SK-N-MC (cell line): ENCODE data around the gene SLC43A2.

Experiments
- DNase-seq: peaks from one replicate; pipeline ENCODE4 v3.0.0-alpha.2; 2011; ENCODE audit warnings: low read depth, low spot score
- H3K27ac ChIP-seq: fragments of 200-600 bp; sonication (generic); 2 replicates; pipeline ENCODE4 v1.5.1; 2016; ENCODE audit warnings: mixed run types
- H3K36me3 ChIP-seq: fragments of 200-600 bp; sonication (generic); 2 replicates; pipeline ENCODE4 v1.6.1; 2017; ENCODE audit warnings: antibody characterized with exemption, low read length, mixed read lengths; ENCODE audit not compliant: insufficient read depth
- H3K4me3 ChIP-seq: fragments of 200-600 bp; sonication (generic); 2 replicates; pipeline ENCODE4 v1.5.1; 2016
- H3K9ac ChIP-seq: fragments of 200-600 bp; sonication (generic); 2 replicates; pipeline ENCODE4 v1.8.0; 2017; ENCODE audit warnings: mixed run types, mixed read lengths; ENCODE audit not compliant: insufficient read length
- H3K9me3 ChIP-seq: fragments of 200-600 bp; sonication (generic); 2 replicates; pipeline ENCODE4 v1.6.1; 2017; ENCODE audit warnings: low read depth, mild to moderate bottlenecking, antibody characterized with exemption, low read length, moderate library complexity, mixed read lengths
- EZH2 ChIP-seq: fragments of 200-600 bp; sonication (generic); IDR thresholded peaks from one replicate; pipeline ENCODE4 v1.6.1; 2017; ENCODE audit warnings: antibody characterized with exemption
- FOXP2 ChIP-seq: optimal IDR thresholded peaks from 2 replicates; pipeline ENCODE3; 2011; ENCODE audit warnings: mild to moderate bottlenecking, moderate library complexity; ENCODE audit not compliant: insufficient read depth; ENCODE audit errors: extremely low read length, control extremely low read depth
- POLR2AphosphoS5 ChIP-seq: IDR thresholded peaks from 2 replicates; pipeline ENCODE4 v1.6.1; 2012; ENCODE audit warnings: mild to moderate bottlenecking, low read depth, low read length, borderline replicate concordance

The SLC43A2 gene

DNA sequence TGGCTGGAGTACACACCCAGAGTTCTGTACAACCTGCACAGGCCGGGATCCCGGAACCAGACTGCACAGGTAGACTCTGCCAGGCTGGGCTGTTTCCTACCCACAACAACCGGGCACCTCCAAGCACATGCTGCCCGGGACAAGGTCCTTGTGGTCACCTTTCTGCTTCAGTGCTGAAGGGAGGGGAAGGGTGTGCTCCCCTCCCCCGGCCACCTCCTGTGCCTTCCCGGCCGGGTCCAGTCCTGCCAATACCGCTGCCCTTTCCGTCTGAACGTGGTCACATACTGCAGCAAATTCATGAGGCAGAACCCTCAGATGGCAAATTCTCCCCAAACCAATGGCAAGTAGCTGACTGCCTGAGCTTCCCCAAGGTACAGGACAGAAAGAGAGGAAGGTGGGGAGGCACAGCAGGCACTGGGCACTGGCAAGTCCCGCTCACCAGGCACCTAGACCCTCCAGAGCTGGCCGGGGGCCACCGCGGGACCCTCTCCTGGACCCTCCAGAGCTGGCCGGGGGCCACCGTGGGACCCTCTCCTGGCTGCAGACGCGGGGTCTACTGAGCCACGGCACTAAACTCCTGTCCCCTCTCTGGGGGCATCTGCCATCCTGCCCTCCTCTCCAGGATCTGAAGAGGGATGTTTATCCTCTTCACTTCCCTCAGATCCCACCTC is 22.8 kb downstream of the SLC43A2 start:
- no peak overlapping the region for H3K9ac ChIP-seq

DNA sequence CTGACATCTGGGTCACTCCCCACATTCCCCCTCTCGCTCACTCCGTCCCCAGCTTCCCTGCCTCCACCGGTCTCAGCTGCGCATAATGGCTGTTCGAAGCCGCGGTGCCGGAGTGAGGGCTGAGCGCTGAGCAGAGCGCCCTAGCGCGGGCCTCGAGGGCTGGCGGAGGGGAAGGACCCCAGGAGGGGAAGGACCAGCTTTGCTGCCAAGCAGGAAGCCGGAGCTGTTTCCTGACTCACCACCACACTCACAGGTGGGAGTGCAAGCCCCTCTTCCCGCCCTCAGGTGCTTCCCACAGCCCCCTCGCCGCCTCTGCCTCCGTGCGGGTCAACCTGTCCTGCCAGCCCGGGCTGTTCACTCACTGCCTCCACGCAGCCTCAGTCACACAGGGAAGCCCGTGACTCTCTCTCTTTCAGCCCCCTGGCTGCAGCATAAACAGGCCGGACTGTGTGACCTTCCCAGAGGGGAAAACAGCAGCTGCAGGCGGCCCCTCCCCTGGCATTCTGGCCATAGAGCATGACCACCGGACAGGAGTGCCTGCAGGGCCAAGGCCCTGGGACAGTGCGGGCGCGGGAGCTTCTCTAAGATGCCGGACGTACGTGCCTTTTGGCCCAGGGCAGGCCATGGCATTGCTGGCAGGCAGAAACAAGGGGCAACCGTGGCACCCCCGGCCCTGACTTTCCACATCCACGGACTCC is 23.7 kb downstream of the SLC43A2 start:
- DNase-seq = no peak
- TF ChIP-seq EZH2 (no peak), POLR2AphosphoS5 (no peak), FOXP2 (no peak)
- no peak overlapping the region for H3K4me3 ChIP-seq
- H3K36me3 ChIP-seq = no peaks in the 10 kb centered on the region
- no peak overlapping the region for H3K27ac ChIP-seq
- no peaks in the 10 kb centered on the region for H3K9me3 ChIP-seq
- H3K9ac ChIP-seq = no peak overlapping the region

More for the DNA sequence above, 22.8 kb downstream of the SLC43A2 start:
- H3K9me3 ChIP-seq = no peaks in the 10 kb centered on the region
- TF ChIP-seq POLR2AphosphoS5 (no peak), EZH2 (no peak), FOXP2 (no peak)
- DNase-seq = no peak
- no peak overlapping the region for H3K27ac ChIP-seq
- no peaks in the 10 kb centered on the region for H3K36me3 ChIP-seq
- H3K4me3 ChIP-seq = no peak overlapping the region

DNA sequence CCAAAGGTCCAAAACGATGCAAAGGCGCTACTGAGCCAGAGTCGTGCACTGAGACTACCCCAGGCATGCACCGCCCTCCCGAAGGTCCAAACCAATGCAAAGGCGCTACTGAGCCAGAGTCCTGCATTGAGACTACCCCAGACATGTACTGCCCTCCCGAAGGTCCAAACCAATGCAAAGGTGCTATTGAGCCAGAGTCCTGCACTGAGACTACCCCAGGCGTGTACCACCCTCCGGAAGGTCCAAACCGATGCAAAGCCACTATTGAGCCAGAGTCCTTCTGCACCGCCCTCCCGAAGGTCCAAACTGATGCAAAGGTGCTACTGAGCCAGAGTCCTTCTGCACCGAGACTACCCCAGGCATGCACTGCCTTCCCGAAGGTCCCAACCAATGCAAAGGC is 27.1 kb downstream of the SLC43A2 start:
- no peak overlapping the region for H3K27ac ChIP-seq
- H3K36me3 ChIP-seq = no peaks in the 10 kb centered on the region
- no peaks in the 10 kb centered on the region for H3K9me3 ChIP-seq
- TF ChIP-seq POLR2AphosphoS5 (no peak), FOXP2 (no peak)
- H3K9ac ChIP-seq = no peak overlapping the region
- no peak for DNase-seq
- no peak overlapping the region for H3K4me3 ChIP-seq

DNA sequence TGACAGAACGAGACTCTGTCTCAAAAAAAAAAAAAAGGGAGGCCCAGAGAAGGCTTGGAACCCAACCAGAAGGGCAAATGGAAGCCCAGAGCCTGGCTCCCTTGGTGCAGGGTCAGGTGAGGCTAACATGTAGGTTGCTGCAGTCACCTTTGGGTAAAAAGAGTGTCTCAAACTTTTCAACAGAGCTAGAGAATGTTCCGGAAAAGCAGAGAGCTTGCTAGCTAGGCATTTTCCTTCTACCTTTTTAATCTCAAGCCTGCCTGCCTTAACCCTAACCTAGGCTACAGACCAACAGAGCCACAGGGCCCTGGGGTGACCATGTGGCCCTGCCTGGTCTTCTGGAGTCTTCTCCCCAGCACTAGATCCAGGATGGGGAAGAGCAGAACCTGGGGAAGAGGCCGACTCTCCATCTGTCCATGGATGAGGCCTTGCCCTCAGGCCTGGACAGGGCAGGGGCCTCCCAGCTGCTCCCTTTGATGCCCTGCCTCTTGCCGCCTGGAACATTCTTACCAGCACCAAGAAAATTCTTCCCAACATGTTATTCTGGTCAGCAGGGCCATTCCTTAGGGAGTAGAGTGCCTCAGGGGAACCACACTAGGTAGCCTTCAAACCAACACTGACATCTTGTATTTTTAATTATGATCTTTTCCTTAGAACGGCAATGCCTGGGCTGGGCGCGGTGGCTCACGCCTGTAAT is 30.1 kb downstream of the SLC43A2 start:
- Histone ChIP-seq H3K9ac (no peak overlapping the region), H3K27ac (no peak overlapping the region), H3K36me3 (no peaks in the 10 kb centered on the region), H3K4me3 (no peak overlapping the region), H3K9me3 (no peaks in the 10 kb centered on the region)
- TF ChIP-seq POLR2AphosphoS5 (no peak), FOXP2 (no peak), EZH2 (no peak)
- no peak for DNase-seq

DNA sequence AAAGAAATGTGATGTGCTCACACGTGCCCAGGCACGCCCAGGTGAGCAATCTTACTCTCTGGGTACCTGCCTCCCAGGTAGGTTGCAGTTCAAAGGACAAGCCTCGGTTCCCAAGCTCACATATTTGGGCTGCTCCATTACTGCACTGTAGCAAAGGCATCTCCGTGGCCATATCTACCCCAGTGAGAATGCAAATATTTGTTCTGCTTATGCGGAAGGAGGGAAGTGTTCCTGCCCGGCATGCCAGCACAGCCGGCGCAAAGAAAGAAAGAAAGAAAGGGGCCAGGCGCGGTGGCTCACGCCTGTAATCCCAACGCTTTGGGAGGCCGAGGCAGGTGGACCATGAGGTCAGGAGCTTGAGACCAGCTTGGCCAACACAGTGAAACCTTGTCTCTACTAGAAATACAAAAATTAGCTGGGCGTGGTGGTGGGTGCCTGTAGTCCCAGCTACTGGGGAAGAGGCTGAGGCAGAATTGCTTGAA is 30.7 kb downstream of the SLC43A2 start:
- H3K9ac ChIP-seq = no peak overlapping the region
- TF ChIP-seq EZH2 (no peak), POLR2AphosphoS5 (no peak), FOXP2 (no peak)
- no peak overlapping the region for H3K27ac ChIP-seq
- H3K36me3 ChIP-seq = no peaks in the 10 kb centered on the region
- no peak for DNase-seq
- no peaks in the 10 kb centered on the region for H3K9me3 ChIP-seq
- H3K4me3 ChIP-seq = no peak overlapping the region

DNA sequence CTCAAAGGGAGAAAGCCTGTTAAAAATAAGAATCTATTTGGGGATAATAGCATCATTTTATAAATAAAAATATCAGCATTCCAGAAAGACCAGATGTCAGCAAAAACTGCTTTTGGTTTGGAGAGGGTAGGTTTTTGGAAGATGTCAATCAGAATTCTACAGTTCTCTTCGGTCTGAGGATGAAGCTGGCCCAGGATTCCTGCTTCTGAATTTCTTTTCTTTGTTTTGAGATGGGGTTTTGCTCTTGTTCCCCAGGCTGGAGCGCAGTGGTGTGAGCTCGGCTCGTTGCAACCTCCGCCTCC is 35.1 kb downstream of the SLC43A2 start:
- TF ChIP-seq FOXP2 (no peak), POLR2AphosphoS5 (no peak), EZH2 (no peak)
- Histone ChIP-seq H3K27ac (no peak overlapping the region), H3K9ac (no peak overlapping the region), H3K4me3 (no peak overlapping the region), H3K9me3 (no peaks in the 10 kb centered on the region), H3K36me3 (no peaks in the 10 kb centered on the region)
- no peak for DNase-seq

DNA sequence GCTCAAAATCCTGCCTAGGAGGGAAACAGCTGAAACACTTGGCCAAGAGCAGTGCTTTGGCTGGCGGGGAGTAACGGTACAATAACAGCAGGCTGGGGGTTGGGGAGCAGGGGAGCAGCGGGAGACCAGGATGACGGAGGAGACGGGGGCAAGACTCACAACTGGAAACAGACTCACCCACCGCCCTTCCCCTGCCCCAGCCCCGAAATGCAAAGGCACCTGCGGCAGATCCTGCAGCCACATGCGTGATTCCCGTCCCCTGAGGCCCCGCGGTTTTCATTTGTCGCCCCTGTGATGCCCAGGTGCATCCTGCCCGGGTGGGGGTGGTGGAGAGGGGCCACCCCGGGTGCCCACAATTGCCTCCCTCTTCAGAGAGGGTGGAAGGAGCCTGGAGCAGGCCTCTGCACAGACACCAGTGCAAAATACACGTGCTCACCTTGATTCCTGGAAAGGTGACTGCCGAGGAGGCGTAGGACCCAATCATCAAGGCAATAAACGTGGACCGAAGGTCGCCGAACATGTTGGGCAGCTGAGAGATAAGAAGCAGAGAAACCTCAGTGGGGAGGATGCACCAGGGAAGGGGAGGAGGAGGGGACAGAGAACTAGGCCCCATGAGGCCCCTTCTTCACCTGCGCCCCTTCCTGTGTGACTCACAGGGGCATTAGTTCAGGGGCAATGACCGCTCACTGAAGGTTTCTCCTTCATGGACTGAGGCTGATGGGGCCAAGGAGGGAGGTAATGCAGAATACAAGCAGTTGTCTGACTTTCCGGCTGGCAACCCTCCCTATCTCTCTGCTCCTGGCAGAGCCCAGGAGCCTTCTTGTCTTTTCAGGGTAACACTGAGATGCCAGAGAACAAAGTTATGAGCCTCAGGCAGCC is 35.6 kb downstream of the SLC43A2 start:
- H3K9ac ChIP-seq = no peak overlapping the region
- no peaks in the 10 kb centered on the region for H3K9me3 ChIP-seq
- no peaks in the 10 kb centered on the region for H3K36me3 ChIP-seq
- no peak for DNase-seq
- H3K27ac ChIP-seq = no peak overlapping the region
- TF ChIP-seq EZH2 (no peak), POLR2AphosphoS5 (no peak), FOXP2 (no peak)
- H3K4me3 ChIP-seq = no peak overlapping the region
